IMR-90 (cell line): ENCODE data around the gene NRDC. TPM values are rescaled to one million over a fixed set of nuclear protein-coding genes. Genes with fewer than 3 reads are reported as not detected.

Experiments used
- ATAC-seq: fragments of 200-7000 bp; cut with Tn5 transposase; 2 replicates; pipeline ENCODE4 v1.9.1; 2020; ENCODE audit warnings: low read depth, mild to moderate bottlenecking, moderate library complexity
- BruUV-seq: library from RNA; stranded (reverse); fragments of 400-500 nt; replicated peaks from 2 replicates; lab custom pipeline; 2021; lab: Mats Ljungman, UMichigan
- CTCF ChIA-PET: fragments of 300-600 bp; formaldehyde crosslinking; extraction: SDS; loops from one replicate; lab custom pipeline; 2021; ENCODE audit warnings: antibody characterized with exemption; lab: Yijun Ruan, JAX
- POLR2A ChIA-PET: fragments of 300-600 bp; sonication (Branson Sonifier 250); formaldehyde crosslinking; loops from one replicate; lab custom pipeline; 2022; ENCODE audit warnings: antibody characterized with exemption; ENCODE audit not compliant: unreplicated experiment; lab: Charles Lee
- DNase-seq: peaks from one replicate; pipeline ENCODE4 v3.0.0; 2013
- H2AFZ ChIP-seq: replicated peaks from 2 replicates; pipeline ENCODE3; 2013; ENCODE audit warnings: low read length, mild to moderate bottlenecking; ENCODE audit not compliant: poor library complexity
- H2AK5ac ChIP-seq: 2 replicates; pipeline ENCODE4 v1.6.1; 2013; ENCODE audit warnings: low read depth, low read length, inconsistent platforms
- H2AK9ac ChIP-seq: replicated peaks from 2 replicates; pipeline ENCODE3; 2013; ENCODE audit warnings: mild to moderate bottlenecking, low read depth, low read length, moderate library complexity; ENCODE audit not compliant: poor library complexity
- H2BK120ac ChIP-seq: 2 replicates; pipeline ENCODE4 v1.6.1; 2013; ENCODE audit warnings: low read depth, low read length, inconsistent platforms
- H2BK15ac ChIP-seq: 3 replicates; pipeline ENCODE4 v1.6.1; 2013; ENCODE audit warnings: low read depth, low read length, inconsistent platforms
- H2BK20ac ChIP-seq: 2 replicates; pipeline ENCODE4 v1.6.1; 2013; ENCODE audit warnings: low read depth, mild to moderate bottlenecking, inconsistent platforms, low read length, moderate library complexity
- H2BK5ac ChIP-seq: 2 replicates; pipeline ENCODE4 v1.6.1; 2013; ENCODE audit warnings: mild to moderate bottlenecking, low read depth, low read length, inconsistent platforms; ENCODE audit not compliant: poor library complexity, severe bottlenecking
- H3K14ac ChIP-seq: replicated peaks from 2 replicates; pipeline ENCODE4 v1.6.1; 2013; ENCODE audit warnings: low read depth, low read length, inconsistent platforms
- H3K18ac ChIP-seq: 2 replicates; pipeline ENCODE4 v1.6.1; 2013; ENCODE audit warnings: low read depth, low read length, control low read depth
- H3K23ac ChIP-seq: 2 replicates; pipeline ENCODE4 v1.6.1; 2013; ENCODE audit warnings: low read depth, low read length, inconsistent platforms
- H3K27ac ChIP-seq: 2 replicates; pipeline ENCODE4 v1.5.1; 2013; ENCODE audit warnings: mild to moderate bottlenecking, control low read depth, low read length; ENCODE audit not compliant: insufficient read depth
- H3K27me3 ChIP-seq: 2 replicates; pipeline ENCODE4 v1.6.1; 2013; ENCODE audit warnings: low read length; ENCODE audit not compliant: control insufficient read depth, insufficient read depth
- H3K36me3 ChIP-seq: 2 replicates; pipeline ENCODE4 v1.6.1; 2013; ENCODE audit warnings: low read length, mixed read lengths; ENCODE audit not compliant: control insufficient read depth, insufficient read depth
- H3K4ac ChIP-seq: 2 replicates; pipeline ENCODE4 v1.6.1; 2013; ENCODE audit warnings: low read depth, low read length, inconsistent platforms
- H3K4me1 ChIP-seq: 2 replicates; pipeline ENCODE4 v1.6.1; 2013; ENCODE audit warnings: low read length, mixed read lengths; ENCODE audit not compliant: control insufficient read depth, insufficient read depth
- H3K4me2 ChIP-seq: 2 replicates; pipeline ENCODE4 v1.6.1; 2013; ENCODE audit warnings: low read depth, mild to moderate bottlenecking, control low read depth, low read length, moderate library complexity
- H3K4me3 ChIP-seq: 2 replicates; pipeline ENCODE4 v1.5.1; 2013; ENCODE audit warnings: low read depth, mild to moderate bottlenecking, control low read depth, low read length, moderate library complexity; ENCODE audit not compliant: insufficient read depth
- H3K56ac ChIP-seq: 2 replicates; pipeline ENCODE4 v1.6.1; 2013; ENCODE audit warnings: low read length, inconsistent platforms; ENCODE audit not compliant: insufficient read depth; ENCODE audit errors: extremely low read depth
- H3K79me1 ChIP-seq, 2 experiments: 2 replicates each; pipeline ENCODE4 v1.6.1; 2013; ENCODE audit warnings: low read length in 2 of 2, inconsistent platforms in 1 of 2, low read depth in 1 of 2
- H3K9ac ChIP-seq: 2 replicates; pipeline ENCODE4 v1.6.1; 2013; ENCODE audit warnings: low read depth, low read length, control low read depth
- H3K9me1 ChIP-seq: 2 replicates; pipeline ENCODE4 v1.6.1; 2013; ENCODE audit warnings: low read length, inconsistent platforms; ENCODE audit not compliant: insufficient read depth
- H3K9me3 ChIP-seq: 2 replicates; pipeline ENCODE4 v1.6.1; 2013; ENCODE audit warnings: low read length; ENCODE audit not compliant: control insufficient read depth, insufficient read depth
- H4K20me1 ChIP-seq: 2 replicates; pipeline ENCODE4 v1.6.1; 2013; ENCODE audit warnings: low read length, inconsistent platforms; ENCODE audit not compliant: insufficient read depth
- H4K5ac ChIP-seq: 2 replicates; pipeline ENCODE4 v1.6.1; 2013; ENCODE audit warnings: mild to moderate bottlenecking, low read depth, low read length, control low read depth
- H4K8ac ChIP-seq, 2 experiments: 2 replicates each; pipeline ENCODE4 v1.6.1; 2013; ENCODE audit warnings: low read depth in 2 of 2, low read length in 2 of 2, control low read depth in 1 of 2, inconsistent platforms in 1 of 2
- H4K91ac ChIP-seq: 2 replicates; pipeline ENCODE4 v1.6.1; 2013; ENCODE audit warnings: low read depth, low read length, inconsistent platforms; ENCODE audit not compliant: insufficient read depth
- BHLHE40 ChIP-seq: fragments of 150-350 bp; IDR thresholded peaks from 2 replicates; pipeline ENCODE4 v1.6.1; 2016; ENCODE audit warnings: mild to moderate bottlenecking, low read depth, low read length
- CEBPB ChIP-seq: IDR thresholded peaks from 2 replicates; pipeline ENCODE4 v1.6.1; 2012; ENCODE audit warnings: low read depth, low read length, improper control_type of control experiment
- CHD1 ChIP-seq: IDR thresholded peaks from 2 replicates; pipeline ENCODE4 v1.6.1; 2012; ENCODE audit warnings: low read depth, low read length, improper control_type of control experiment
- FOS ChIP-seq: fragments of 150-350 bp; IDR thresholded peaks from 2 replicates; pipeline ENCODE4 v1.6.1; 2016; ENCODE audit warnings: low read depth, low read length
- MAFK ChIP-seq: IDR thresholded peaks from 2 replicates; pipeline ENCODE4 v1.6.1; 2012; ENCODE audit warnings: low read depth, low read length, improper control_type of control experiment
- MXI1 ChIP-seq: IDR thresholded peaks from 2 replicates; pipeline ENCODE4 v1.6.1; 2012; ENCODE audit warnings: low read depth, mild to moderate bottlenecking, low read length, moderate library complexity, borderline replicate concordance
- NFE2L2 ChIP-seq: fragments of 150-350 bp; IDR thresholded peaks from 2 replicates; pipeline ENCODE4 v1.6.1; 2016; ENCODE audit warnings: low read depth, mild to moderate bottlenecking, low read length
- POLR2A ChIP-seq: IDR thresholded peaks from 2 replicates; pipeline ENCODE4 v1.6.1; 2012; ENCODE audit warnings: mild to moderate bottlenecking, low read depth, low read length
- RAD21 ChIP-seq: IDR thresholded peaks from 2 replicates; pipeline ENCODE4 v1.6.1; 2012; ENCODE audit warnings: low read length, improper control_type of control experiment
- RCOR1 ChIP-seq: IDR thresholded peaks from 2 replicates; pipeline ENCODE4 v1.6.1; 2012; ENCODE audit warnings: mild to moderate bottlenecking, low read length, improper control_type of control experiment; ENCODE audit not compliant: insufficient replicate concordance
- RFX5 ChIP-seq: IDR thresholded peaks from 2 replicates; pipeline ENCODE4 v1.8.0; 2012; ENCODE audit warnings: low read depth, mild to moderate bottlenecking, low read length, moderate library complexity
- SMC3 ChIP-seq: fragments of 150-350 bp; IDR thresholded peaks from 2 replicates; pipeline ENCODE4 v1.6.1; 2016; ENCODE audit warnings: low read depth, mild to moderate bottlenecking, antibody characterized with exemption, low read length, moderate library complexity
- WGBS, 2 experiments: methylation state at CpG; one replicate each; pipeline versions ENCODE4 v1.1.5 to v1.1.7; 2013; ENCODE audit warnings: missing lambda C conversion rate in 2 of 2; ENCODE audit not compliant: insufficient read length in 1 of 2; ENCODE audit errors: extremely low coverage in 2 of 2; 5-methylcytosine and 5-hydroxymethylcytosine counted together
- dilution Hi-C: fragments of 300-500 bp; cut with HindIII; formaldehyde crosslinking; loops from one replicate; pipeline ENCODE4 v1.14.3; 2018; ENCODE audit warnings: low sequenced_read_pairs; ENCODE audit not compliant: unreplicated experiment
- in situ Hi-C: fragments of 300-500 bp; cut with MboI; formaldehyde crosslinking; loops from 3 replicates; pipeline ENCODE4 v1.14.3; 2019; ENCODE audit warnings: low sequenced_read_pairs, inconsistent platforms, mixed read lengths
- intact Hi-C: fragments of 100-400 bp; cut with micrococcal nuclease; formaldehyde crosslinking; loops from 2 replicates; pipeline ENCODE4 v1.10.0; 2022
- polyA plus RNA-seq, 3 experiments: library from polyadenylated mRNA; depleted of rRNA; stranded (reverse); fragments of >200 nt; gene quantifications; 2 replicates each; pipeline ENCODE4 v1.2.3, GENCODE V29; 2012; ENCODE audit warnings: low replicate concordance in 1 of 3
- total RNA-seq: library from RNA; depleted of rRNA; stranded (reverse); fragments of >200 nt; gene quantifications from 2 replicates; pipeline ENCODE4 v1.2.3, GENCODE V29; 2012
- TF ChIP-seq, protein P1 (sequence below): fragments of 150-350 bp; IDR thresholded peaks from 2 replicates; pipeline ENCODE4 v1.6.1; 2017; ENCODE audit warnings: mild to moderate bottlenecking, antibody characterized with exemption, low read length, low read depth
- TF ChIP-seq, protein P2 (sequence below): conservative IDR thresholded peaks from 2 replicates; pipeline ENCODE4 v1.5.1; 2012; ENCODE audit warnings: mild to moderate bottlenecking, low read depth, low read length, improper control_type of control experiment
- TF ChIP-seq, protein P3 (sequence below): fragments of 150-350 bp; IDR thresholded peaks from 2 replicates; pipeline ENCODE4 v1.6.1; 2016; ENCODE audit warnings: low read depth, mild to moderate bottlenecking, low read length, moderate library complexity, borderline replicate concordance

The NRDC gene
- total and polyA plus RNA-seq, 2 of the 4 experiments (the other 2 are of a cell fraction) = 75.8 to 84.7 TPM

DNA sequence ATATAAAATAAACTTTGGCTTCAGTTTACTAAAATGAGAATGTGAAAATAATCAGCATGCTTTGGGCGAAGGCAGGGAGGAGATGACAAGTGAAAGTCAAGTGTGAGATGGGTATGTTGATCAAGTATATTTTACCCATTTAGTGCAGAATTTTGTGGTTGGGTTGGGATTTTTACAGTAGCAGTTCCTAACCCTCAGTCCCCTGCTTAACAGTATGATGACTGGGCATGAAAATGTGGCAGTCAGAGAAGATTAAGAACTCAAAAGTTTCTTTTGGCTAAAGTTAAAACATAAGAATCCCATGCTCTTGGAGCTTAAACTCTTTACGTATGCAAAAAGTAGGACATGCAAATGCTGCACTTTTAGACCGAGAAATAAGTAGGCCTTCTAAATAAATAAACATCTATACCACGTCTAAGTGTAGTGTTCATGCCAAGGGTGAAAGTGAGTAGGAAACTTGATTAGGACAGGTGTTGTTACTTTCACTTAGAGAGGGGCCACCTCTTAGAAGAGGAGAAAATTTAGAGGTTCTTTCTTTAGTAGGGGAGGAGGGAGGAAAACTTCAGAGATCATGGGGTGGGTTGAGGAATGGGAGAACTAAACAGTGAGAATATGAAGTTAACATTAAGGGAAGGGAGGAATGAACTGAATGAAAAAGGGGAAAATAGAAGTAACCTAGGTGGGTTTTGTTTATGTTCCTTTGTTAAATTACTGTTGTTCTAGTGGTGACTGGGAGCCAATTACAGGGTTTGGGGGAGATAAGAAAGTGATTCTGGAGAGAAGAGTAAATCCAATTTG is 133.8 kb downstream of the NRDC start:
- ATAC-seq (no peak), DNase-seq (no peak)
- no peak overlapping the region for H3K4me3 ChIP-seq
- no peak overlapping the region for H2AK5ac ChIP-seq
- no peak overlapping the region for H3K27ac ChIP-seq
- BruUV-seq = no TSS peak
- intact Hi-C loops (no loop called here), dilution Hi-C loops (no loop called here), in situ Hi-C loops (no loop called here)
- H3K4ac ChIP-seq = no peak overlapping the region
- H3K27me3 ChIP-seq = no peaks in the 10 kb centered on the region
- no peak overlapping the region for H2BK120ac ChIP-seq
- H3K9ac ChIP-seq = no peak overlapping the region
- no peaks in the 10 kb centered on the region for H3K9me1 ChIP-seq
- H2BK20ac ChIP-seq = no peak overlapping the region
- H2AFZ ChIP-seq = no peak overlapping the region
- H3K4me2 ChIP-seq = no peak overlapping the region
- no peak overlapping the region for H3K18ac ChIP-seq
- POLR2A ChIA-PET = no interaction called here
- peaks cover 3% of the 10 kb centered on the region; the same call in 1 of the 2 replicates for H3K36me3 ChIP-seq
- H3K9me3 ChIP-seq = no peaks in the 10 kb centered on the region
- WGBS, 2 experiments = 100% methylated on average over 1 of the region's 4 CpGs; no CpG with 5 or more reads in 1 of the 2 experiments
- CTCF ChIA-PET = interaction anchor here (0.8 kb wide), 1 partner anchor 10 kb away, joined by 3 read pairs; no protein-coding TSS in a partner anchor
- H4K5ac ChIP-seq = no peak overlapping the region
- no peak overlapping the region for H4K91ac ChIP-seq
- H2AK9ac ChIP-seq = no peak overlapping the region
- H4K8ac ChIP-seq = no peak overlapping the region
- no peak overlapping the region for H2BK5ac ChIP-seq
- H3K23ac ChIP-seq = no peak overlapping the region
- no peak overlapping the region for H2BK15ac ChIP-seq
- H3K14ac ChIP-seq = no peak overlapping the region
- H3K79me1 ChIP-seq = peaks cover 8 to 18% of the 10 kb centered on the region in 2 experiments
- no peaks in the 10 kb centered on the region for H4K20me1 ChIP-seq
- no peak overlapping the region for H3K56ac ChIP-seq
- no peaks in the 10 kb centered on the region for H3K4me1 ChIP-seq
- no peak for TF ChIP-seq MAFK
- TF ChIP-seq, protein P1, sequence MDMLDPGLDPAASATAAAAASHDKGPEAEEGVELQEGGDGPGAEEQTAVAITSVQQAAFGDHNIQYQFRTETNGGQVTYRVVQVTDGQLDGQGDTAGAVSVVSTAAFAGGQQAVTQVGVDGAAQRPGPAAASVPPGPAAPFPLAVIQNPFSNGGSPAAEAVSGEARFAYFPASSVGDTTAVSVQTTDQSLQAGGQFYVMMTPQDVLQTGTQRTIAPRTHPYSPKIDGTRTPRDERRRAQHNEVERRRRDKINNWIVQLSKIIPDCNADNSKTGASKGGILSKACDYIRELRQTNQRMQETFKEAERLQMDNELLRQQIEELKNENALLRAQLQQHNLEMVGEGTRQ = no peak
- no peak for TF ChIP-seq CEBPB
- TF ChIP-seq RFX5 = no peak
- TF ChIP-seq, protein P2, sequence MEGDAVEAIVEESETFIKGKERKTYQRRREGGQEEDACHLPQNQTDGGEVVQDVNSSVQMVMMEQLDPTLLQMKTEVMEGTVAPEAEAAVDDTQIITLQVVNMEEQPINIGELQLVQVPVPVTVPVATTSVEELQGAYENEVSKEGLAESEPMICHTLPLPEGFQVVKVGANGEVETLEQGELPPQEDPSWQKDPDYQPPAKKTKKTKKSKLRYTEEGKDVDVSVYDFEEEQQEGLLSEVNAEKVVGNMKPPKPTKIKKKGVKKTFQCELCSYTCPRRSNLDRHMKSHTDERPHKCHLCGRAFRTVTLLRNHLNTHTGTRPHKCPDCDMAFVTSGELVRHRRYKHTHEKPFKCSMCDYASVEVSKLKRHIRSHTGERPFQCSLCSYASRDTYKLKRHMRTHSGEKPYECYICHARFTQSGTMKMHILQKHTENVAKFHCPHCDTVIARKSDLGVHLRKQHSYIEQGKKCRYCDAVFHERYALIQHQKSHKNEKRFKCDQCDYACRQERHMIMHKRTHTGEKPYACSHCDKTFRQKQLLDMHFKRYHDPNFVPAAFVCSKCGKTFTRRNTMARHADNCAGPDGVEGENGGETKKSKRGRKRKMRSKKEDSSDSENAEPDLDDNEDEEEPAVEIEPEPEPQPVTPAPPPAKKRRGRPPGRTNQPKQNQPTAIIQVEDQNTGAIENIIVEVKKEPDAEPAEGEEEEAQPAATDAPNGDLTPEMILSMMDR = no peak
- no peak for TF ChIP-seq MXI1
- no peak for TF ChIP-seq CHD1
- no peak for TF ChIP-seq POLR2A
- TF ChIP-seq, protein P3, sequence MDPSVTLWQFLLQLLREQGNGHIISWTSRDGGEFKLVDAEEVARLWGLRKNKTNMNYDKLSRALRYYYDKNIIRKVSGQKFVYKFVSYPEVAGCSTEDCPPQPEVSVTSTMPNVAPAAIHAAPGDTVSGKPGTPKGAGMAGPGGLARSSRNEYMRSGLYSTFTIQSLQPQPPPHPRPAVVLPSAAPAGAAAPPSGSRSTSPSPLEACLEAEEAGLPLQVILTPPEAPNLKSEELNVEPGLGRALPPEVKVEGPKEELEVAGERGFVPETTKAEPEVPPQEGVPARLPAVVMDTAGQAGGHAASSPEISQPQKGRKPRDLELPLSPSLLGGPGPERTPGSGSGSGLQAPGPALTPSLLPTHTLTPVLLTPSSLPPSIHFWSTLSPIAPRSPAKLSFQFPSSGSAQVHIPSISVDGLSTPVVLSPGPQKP = no peak
- TF ChIP-seq FOS = no peak
- no peak for TF ChIP-seq SMC3
- TF ChIP-seq RCOR1 = no peak
- TF ChIP-seq RAD21 = no peak
- no peak for TF ChIP-seq BHLHE40
- TF ChIP-seq NFE2L2 = no peak
